OCI-LY7 (cell line): ENCODE measurements around the gene CCNG1.

Experiments
- EZH2phosphoT487 ChIP-seq: fragments of 200-600 bp; sonication (generic); IDR thresholded peaks from 2 replicates; pipeline ENCODE4 v1.6.1; 2018; ENCODE audit warnings: low read depth, borderline replicate concordance, mild to moderate bottlenecking, mixed run types, antibody characterized with exemption, low read length, moderate library complexity, mixed read lengths
- TF ChIP-seq, protein P1 (sequence below): fragments of 200-600 bp; sonication (generic); conservative IDR thresholded peaks from 2 replicates; pipeline ENCODE4 v1.5.1; 2014; ENCODE audit warnings: mild to moderate bottlenecking, antibody characterized with exemption, low read length, moderate library complexity, mixed read lengths

DNA sequence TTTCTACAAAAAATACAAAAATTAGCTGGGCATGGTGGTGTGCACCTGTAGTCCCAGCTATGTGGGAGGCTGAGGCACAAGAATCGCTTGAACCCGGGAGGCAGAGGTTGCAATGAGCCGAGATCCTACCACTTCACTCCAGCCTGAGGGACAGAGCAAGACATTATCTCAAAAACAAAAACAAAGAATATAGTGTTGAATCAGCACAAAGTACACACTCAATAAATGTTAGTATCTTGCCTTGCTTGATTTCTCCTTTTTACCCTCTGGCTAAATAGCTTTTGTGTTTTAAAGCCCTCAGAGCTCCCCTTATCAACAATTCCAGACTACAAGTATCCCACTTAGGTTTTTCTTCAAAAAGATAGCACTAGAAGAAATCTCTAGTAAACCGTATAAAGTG, 37.5 kb upstream of the CCNG1 start:
- TF ChIP-seq, protein P1, sequence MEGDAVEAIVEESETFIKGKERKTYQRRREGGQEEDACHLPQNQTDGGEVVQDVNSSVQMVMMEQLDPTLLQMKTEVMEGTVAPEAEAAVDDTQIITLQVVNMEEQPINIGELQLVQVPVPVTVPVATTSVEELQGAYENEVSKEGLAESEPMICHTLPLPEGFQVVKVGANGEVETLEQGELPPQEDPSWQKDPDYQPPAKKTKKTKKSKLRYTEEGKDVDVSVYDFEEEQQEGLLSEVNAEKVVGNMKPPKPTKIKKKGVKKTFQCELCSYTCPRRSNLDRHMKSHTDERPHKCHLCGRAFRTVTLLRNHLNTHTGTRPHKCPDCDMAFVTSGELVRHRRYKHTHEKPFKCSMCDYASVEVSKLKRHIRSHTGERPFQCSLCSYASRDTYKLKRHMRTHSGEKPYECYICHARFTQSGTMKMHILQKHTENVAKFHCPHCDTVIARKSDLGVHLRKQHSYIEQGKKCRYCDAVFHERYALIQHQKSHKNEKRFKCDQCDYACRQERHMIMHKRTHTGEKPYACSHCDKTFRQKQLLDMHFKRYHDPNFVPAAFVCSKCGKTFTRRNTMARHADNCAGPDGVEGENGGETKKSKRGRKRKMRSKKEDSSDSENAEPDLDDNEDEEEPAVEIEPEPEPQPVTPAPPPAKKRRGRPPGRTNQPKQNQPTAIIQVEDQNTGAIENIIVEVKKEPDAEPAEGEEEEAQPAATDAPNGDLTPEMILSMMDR: no peak
- TF ChIP-seq EZH2phosphoT487: no peak
